HG03469 (cell line): ENCODE results near the gene SERPINA6.
A peak's percentile ranks its signal among the peaks of the same experiment; 100 is the strongest.
"Not testable (repeated sequence)": the region's sequence is repeated elsewhere in the genome, so short reads cannot be mapped to it uniquely, and the experiment has no call there.

Experiments
- ATAC-seq: cut with Tn5 transposase; IDR thresholded peaks from one replicate; pipeline ENCODE4 v1.9.1; 2021; ENCODE audit warnings: mild to moderate bottlenecking, moderate library complexity, moderate number of reproducible peaks; ENCODE audit not compliant: unreplicated experiment

The SERPINA6 gene

DNA sequence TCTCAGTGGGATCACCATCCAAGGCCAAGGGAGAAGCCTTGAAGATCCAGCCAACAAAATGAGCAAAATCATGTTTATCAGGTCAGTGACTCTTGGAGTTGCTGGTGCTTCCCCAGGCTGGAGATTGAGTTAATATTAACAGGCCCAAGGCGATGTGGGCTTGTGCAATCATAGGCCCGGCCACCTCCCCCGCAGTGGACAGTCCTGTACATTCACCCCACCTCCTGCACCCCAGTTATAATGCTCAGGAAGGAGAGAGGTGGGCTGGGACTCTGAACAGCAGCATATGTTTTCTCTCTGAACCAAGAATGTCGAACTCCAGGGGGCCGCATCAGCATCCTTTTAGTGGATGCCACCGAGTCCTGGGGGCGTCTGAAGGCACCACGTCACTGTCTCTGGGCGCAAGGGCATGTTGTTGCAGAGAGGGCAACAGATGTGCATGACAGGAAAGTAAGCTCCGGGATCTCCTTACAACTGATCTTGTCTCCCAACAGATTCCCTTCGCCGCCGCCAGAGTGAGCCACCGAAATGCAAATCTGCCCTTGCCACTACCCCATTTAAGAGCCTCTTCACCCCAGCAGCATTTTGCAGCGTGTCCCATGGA is 32.2 kb upstream of the SERPINA6 start:
- ATAC-seq, result no peak

DNA sequence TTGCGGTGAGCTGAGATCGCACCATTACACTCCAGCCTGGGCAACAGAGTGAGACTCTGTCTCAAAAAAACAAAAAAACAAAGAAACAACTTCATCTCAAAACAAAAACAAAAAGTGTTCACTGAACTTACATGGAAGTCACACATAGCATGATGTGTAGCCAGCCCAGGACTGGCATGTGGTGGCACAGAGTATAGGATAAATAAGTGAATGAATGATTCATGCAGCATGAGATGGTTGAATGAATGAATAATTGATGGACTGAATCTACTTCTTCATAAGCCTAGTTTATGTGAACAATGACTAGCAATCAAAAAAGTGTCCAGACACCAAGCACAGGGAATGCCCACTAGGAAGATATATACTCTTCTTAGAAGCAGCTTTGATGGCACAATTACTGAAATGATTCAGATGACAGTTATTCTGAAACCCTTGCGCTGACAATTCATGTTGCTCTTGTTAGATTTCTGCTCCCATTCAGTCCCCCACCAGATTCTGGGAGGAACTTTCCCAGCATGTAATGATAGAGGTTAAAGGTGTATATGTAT is 31.6 kb upstream of the SERPINA6 start:
- ATAC-seq, result no peak

DNA sequence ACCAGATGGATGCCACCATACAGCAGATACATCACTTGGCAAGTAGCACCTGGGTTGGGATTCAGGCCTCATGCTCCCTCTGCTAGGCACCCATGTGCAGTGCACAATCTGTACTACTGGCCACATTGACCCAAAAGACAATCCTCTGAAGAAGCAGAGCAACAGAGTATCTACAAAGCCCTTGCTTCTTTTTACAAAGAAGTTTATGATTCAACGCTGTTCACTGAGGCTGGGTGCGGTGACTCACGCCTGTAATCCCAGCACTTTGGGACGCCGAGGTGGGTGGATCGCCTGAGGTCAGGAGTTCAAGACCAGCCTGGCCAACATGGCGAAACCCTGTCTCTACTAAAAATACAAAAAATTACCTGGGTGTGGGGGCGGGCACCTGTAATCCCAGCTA is 31.1 kb upstream of the SERPINA6 start:
- not testable (repeated sequence) for ATAC-seq

DNA sequence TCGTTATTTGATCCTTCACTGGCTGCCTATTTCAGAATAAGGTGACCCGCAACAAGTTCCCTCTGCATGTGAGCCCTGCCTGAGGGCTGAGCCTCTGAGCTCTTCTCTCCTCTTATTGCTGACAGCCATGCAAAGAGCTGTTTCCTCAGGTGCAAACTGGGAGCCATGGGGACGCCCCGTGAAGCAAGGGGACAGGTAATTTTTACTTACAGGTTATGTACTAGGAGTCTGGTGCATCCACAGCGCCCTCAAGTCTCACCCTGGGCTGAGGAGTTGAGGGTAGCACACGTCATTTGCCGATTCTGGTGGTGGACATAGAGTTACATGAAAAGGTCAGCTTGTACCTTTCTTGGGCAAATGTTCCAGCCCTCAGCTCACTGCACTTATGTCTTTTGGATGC is 26.1 kb upstream of the SERPINA6 start:
- ATAC-seq, result no peak

GRCh38 chr14:94348836-94349235 is 25.7 kb upstream of the SERPINA6 start:
- no peak for ATAC-seq

DNA sequence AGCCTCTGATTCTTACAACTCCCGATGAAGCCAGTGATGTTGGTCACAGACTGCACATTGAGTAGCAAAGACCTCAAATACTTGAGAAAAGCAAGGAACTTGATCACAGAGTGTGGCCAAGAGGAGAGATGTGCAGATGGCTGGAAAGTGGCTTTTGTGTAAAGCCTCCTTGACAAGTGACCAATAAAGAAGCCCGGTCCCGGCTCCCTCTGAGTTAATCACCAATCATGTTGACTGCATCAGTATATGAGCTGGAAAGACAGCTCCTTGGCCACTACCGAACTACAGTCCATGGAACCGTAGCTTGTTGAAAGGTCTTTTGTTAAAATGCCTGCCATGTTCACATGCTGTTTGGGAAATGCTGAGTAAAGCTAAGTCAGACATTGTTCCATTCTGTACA is 23.7 kb upstream of the SERPINA6 start:
- ATAC-seq, result no peak

DNA sequence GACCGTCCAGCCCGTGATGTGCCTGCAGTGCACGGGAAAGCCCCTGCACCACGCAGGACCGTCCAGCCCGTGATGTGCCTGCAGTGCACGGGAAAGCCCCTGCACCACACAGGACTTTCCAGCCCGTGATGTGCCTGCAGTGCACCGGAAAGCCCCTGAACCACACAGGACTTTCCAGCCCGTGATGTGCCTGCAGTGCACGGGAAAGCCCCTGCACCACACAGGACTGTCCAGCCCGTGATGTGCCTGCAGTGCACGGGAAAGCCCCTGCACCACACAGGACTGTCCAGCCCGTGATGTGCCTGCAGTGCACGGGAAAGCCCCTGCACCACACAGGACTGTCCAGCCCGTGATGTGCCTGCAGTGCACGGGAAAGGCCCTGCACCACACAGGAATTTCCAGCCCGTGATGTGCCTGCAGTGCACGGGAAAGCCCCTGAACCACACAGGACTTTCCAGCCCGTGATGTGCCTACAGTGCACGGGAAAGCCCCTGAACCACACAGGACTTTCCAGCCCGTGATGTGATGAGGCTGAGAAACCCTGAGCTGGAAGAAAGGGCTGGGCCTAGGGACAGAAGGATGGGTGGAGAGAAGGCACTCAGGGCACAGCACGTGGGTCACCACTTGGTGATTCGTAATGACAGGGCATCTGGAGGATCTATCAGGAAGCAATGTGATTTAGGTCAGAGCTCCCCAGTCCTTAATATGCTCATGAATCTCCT is 23.1 kb upstream of the SERPINA6 start:
- peak; percentile 35 for ATAC-seq

DNA sequence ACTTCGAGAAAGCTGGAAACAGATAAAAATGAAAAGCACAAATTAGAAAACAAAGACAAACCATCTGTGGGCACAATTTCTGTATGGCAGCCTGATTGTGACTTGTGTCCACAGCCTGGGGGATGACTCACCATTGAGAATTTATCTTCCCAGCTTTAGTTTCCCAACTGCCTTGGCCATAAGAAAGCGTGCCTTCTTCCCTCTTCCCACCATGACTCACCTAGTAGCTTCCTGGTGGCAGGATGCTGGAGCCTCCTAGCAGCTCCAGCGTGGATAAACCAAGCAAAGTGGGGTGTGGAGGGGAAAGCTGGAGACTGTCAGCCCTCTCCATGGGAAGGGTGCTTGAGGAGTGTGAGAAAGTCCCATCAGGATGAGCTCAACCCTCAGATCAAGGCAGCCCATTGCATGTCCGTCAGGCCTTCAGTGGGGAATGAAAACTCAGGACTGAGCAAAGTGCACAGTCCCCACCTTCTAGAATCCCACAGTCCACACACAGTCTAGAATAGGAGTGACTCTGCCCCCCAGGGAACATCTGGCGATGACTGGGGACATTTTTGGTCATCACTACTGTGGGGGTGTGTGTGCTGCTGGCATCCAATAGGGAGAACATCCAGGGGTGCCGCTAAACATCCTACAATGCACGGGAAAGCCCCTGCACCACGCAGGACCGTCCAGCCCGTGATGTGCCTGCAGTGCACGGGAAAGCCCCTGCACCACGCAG is 22.4 kb upstream of the SERPINA6 start:
- no peak for ATAC-seq

GRCh38 chr14:94344389-94344788 is 21.3 kb upstream of the SERPINA6 start:
- ATAC-seq, result no peak

- no peak for ATAC-seq
Measured at GRCh38 chr14:94343238-94344005, 20.3 kb upstream of the SERPINA6 start.

GRCh38 chr14:94342334-94342934 is 19.3 kb upstream of the SERPINA6 start:
- ATAC-seq, result no peak

GRCh38 chr14:94341656-94342333 is 18.7 kb upstream of the SERPINA6 start:
- ATAC-seq, result no peak

DNA sequence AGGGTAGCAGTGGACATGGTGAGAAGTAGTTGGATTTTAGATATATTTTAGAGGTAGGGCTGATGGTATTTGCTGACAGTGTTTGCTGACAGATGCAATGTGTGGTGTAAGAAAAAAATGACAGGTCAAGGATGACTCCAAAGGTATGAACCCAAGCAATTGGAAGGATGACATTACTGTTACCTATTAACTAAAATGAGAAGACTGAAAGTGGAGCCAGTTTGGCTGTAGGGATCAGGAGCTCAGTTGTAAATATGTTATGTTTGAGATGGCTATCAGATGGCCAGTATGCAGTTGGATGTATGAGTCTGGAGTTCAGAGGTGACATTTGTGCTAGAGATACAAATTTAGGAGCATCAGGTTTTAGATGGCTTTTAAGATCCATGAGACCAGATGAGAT is 17.4 kb upstream of the SERPINA6 start:
- ATAC-seq, result no peak

DNA sequence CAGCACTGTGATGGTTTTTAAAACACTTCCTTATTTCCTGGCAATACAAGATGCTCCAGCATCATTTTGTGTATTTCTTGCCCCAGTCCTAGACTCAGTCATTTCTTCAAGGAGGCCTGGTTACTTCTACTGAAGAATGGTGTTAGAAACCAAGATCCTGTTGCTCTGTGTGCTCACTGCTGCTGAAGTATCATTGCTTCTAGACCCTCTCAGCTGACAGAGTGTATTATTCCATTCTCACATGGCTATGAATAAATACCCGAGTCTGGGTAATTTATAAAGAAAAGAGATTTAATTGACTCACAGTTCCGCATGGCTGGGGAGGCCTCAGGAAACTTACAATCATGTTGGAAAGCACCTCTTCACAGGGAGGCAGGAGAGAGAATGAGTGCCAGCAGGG is 14.9 kb upstream of the SERPINA6 start:
- no peak for ATAC-seq

GRCh38 chr14:94337274-94337673 is 14.1 kb upstream of the SERPINA6 start:
- no peak for ATAC-seq

- no peak for ATAC-seq
Measured at GRCh38 chr14:94334872-94335271, 11.7 kb upstream of the SERPINA6 start.

- ATAC-seq, result no peak
Measured at GRCh38 chr14:94332587-94332986, 9.5 kb upstream of the SERPINA6 start.

DNA sequence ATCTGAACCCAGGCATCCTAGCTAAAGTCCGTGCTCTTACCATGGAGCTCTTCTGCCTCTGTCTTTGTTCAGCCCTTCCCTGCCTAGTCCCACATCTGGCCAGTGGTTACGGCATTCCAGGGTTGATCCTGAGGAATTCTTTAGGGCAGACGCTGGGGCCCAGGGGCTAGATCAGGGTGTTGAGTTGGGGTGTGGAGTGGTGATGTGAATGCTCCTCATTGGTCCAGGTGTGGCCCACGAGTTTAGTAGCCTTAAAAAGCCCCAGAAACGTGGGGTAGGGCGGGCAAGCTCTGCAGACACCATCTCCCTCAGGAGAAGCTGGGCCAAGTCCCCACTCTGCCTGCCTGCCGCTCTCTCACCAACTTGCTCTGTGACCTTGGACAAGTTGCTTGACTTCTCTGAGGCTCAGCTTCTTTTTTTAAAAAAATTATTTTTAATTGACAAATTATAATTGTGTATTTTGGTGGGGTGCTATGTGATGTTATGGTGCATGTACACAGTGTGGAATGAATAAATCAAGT is 9.0 kb upstream of the SERPINA6 start:
- ATAC-seq, result no peak

DNA sequence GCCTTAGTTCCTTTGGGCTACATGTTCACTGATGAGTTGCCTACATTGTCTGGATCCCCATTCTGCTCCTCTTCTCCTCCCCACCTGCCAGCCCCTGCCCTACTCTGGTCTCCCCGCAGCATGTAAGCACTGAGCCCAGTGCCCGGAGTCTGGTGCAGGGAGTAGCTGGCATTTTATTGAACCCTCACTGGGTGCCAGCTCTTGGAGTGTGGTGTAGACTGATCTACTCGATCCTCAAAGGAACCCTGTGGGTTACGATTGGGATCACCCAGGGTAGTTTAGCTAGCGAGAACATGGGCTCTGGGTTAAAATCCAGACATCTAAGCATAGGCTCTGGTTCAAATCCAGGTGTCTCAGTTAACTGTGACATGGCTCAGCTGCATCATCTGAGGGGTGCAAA is 8.3 kb upstream of the SERPINA6 start:
- ATAC-seq, result no peak

GRCh38 chr14:94330857-94331256 is 7.7 kb upstream of the SERPINA6 start:
- ATAC-seq, result no peak
